Endometrial microvascular endothelial cells (primary cell): Measurements from ENCODE around the gene KLHL21. TPM values are rescaled to one million over a fixed set of nuclear protein-coding genes. Genes with fewer than 3 reads are reported as not detected.
"Not testable (repeated sequence)": the region's sequence is repeated elsewhere in the genome, so short reads cannot be mapped to it uniquely, and the experiment has no call there.

Experiments used
- in situ Hi-C: cut with HindIII; loops from 2 replicates; pipeline ENCODE4 v1.10.0; 2017; ENCODE audit warnings: low sequenced_read_pairs, low pct_unique_long_range_greater_than_20kb; ENCODE audit errors: inconsistent ontology term
- total RNA-seq: library from RNA; depleted of rRNA; stranded (reverse); fragments of >200 nt; gene quantifications from one replicate; pipeline ENCODE4 v1.2.3, GENCODE V29; 2015; ENCODE audit errors: inconsistent ontology term

KLHL21 gene
- total RNA-seq, 1 donor from 2014 or later = 47.0 TPM

DNA sequence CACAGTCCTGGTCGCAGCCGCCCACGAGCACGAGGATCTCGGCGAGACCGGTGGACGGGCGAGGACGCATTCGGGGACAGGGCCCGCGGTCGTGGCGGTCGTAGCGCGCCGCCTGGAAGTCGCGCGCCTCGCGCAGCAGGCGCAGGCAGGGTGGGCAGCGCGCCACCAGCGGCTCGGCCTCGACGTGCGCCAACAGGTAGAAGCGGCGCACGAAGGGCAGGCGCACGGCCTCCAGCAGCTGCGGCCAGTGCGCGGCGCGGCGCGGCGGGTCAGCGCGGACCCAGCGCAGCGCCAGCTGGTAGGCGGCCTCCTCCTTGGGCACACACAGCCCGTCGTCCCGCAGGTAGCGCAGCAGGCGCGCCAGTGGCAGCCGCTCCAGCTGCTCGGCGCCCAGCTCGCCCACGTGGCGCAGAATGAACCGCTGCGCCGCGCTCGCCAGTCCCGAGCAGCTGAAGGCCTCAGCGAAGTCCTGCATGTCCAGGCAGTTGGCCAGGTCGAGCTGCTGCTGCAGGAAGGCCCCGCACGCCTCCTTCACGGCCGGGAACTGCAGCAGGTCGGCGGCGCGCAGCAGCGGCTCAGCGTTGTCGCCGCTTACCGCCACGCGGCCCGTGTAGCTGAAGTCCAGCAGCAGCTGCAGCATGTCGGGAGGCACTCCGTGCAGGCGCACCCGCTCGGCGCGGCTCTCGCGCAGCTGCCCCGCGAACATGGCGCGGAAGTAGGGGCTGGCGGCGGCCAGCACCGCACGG is 573 bp downstream of the KLHL21 start:
- in situ Hi-C loops = no loop called here

GRCh38 chr1:6601049-6601922 is 1.4 kb downstream of the KLHL21 start:
- in situ Hi-C loops = no loop called here

GRCh38 chr1:6600410-6601048 is 2.1 kb downstream of the KLHL21 start:
- in situ Hi-C loops = no loop called here

- in situ Hi-C loops = not testable (repeated sequence)
Observed at GRCh38 chr1:6599991-6600390, 2.7 kb downstream of the KLHL21 start.

DNA sequence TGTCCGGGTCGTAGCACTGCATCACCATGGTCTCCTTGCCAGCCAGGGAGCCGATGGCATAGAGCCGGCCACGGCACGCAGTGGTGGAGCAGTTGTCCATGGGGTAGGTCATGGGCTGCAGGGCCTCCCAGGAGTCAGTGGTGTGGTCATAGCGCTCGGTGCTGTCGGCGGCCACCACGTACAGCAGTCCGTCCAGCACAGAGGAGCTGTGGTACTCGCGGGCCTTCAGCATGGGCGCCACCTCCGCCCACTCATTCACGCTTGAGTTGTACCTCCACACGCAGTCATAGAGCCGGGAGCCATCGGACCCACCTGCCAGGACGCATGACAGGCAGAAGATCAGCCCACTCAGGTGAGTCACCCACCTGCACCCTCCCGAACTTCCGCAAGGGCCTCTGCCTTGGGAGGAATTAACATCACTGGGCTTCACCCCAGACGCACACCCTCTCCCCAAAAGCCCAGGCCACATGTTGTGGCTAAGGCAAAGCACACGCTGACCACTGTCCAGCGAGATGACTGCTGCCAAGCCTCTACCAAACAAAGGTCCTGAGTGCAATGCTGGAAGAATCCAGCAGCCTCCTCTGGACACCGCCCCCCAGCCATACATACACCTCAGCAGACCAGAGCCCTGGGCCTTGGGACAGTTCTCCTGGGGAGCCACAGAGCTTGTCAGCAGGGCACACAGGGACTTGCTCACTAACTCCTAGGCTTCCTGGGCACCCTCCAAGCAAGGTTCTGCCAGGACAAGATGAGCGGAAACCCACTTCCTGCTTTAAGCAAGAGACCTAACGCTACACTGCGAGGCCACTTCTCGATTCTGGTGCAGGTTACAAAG is 3.3 kb downstream of the KLHL21 start:
- in situ Hi-C loops = no loop called here

GRCh38 chr1:6597777-6598131 is 4.9 kb downstream of the KLHL21 start:
- in situ Hi-C loops = no loop called here

DNA sequence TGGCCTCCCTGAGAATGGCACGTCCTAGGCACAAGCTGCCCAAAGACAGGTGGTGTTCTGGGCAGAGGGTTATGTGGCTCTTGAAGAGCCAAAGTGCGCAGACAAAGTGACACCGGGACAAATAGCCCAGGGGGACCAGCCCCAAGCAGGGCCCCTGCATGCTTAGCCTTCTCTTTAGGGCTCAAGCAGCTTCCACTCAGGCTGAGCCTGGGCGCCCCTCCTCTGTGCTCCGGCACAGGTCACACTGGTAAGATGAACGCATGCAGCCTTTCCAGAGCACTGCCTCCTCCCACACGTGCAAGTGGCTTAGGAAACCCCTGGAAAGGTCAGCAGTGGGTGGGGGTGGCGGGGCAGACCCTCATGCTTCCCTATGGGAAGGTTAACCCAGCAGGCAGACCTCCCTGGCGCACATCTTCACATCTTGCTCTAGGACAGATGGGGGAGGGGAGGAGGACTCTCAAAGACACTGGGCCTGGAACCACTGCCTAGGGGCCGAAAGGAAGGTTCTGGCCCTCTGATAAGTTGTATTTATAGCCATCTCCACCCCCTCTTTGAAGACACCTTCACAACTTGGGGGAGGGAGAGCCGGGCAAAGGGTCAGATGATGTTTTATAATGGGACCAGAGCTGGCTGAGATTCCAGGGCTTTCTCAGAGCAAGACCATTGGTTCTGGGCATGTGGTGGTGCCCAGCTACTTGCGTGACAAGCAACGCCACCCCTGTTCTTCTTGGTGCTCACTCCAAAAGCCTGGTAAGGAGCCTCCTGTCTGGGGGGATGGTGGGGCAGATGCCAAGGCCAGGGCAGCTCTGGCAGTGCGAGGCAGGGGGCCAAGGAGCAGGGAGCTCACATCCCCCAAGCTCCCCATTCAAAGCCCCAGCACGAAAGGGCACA is 5.5 kb downstream of the KLHL21 start:
- in situ Hi-C loops = no loop called here

DNA sequence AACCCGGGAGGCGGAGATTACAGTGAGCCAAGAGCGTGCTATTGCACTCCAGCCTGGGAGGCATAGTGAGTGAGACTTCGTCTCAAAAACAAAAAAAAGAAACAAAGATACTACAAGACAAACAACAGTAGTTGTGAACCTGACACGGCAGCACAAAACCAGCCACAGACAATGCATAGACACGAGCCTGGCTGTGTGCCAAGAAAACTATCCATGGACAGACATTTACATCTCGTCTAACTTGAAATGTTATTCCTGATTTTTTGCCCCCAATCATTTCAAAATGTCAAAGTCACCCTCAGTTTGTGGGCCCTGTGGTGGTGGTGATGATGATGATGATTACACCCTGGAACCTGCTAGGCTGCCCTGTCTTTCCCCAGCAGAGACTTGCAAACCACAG is 6.3 kb downstream of the KLHL21 start:
- in situ Hi-C loops = no loop called here

DNA sequence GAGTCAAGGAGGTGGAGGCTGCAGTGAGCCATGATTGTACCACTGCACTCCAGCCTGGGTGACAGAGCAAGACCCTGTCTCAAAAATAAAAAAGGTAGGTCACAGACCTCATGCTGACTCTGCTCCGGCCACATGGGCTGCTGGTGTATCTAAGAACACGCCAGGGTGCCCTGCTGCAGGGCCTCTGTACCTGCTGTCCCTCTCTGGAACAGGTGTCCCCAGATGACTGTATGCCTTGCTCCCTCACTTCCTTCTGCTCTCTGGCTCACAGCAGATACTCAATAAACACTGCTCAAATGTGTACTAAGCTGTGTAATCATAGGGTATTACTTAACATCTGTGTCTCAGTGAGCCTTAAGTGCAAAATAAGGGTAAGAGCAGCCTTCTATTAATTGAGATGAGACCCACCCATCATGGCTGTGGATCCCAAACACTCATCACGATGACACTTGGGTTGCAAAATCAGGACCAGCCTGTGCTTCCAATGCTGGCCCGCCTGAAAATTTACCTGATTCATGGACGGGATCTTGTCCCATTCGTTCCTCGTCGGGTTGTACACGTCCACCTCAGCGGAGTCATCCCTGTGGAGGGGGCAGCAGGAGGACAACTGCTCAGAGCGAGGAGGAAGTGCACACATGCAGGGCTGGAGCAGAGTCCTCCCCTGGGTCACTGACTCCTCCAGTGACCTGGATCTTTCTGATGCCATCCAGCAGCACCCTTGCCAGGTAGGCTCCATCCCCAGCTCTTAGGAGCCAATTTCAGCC is 7.5 kb downstream of the KLHL21 start:
- in situ Hi-C loops = no loop called here

GRCh38 chr1:6593810-6594209 is 8.9 kb downstream of the KLHL21 start:
- in situ Hi-C loops = no loop called here

DNA sequence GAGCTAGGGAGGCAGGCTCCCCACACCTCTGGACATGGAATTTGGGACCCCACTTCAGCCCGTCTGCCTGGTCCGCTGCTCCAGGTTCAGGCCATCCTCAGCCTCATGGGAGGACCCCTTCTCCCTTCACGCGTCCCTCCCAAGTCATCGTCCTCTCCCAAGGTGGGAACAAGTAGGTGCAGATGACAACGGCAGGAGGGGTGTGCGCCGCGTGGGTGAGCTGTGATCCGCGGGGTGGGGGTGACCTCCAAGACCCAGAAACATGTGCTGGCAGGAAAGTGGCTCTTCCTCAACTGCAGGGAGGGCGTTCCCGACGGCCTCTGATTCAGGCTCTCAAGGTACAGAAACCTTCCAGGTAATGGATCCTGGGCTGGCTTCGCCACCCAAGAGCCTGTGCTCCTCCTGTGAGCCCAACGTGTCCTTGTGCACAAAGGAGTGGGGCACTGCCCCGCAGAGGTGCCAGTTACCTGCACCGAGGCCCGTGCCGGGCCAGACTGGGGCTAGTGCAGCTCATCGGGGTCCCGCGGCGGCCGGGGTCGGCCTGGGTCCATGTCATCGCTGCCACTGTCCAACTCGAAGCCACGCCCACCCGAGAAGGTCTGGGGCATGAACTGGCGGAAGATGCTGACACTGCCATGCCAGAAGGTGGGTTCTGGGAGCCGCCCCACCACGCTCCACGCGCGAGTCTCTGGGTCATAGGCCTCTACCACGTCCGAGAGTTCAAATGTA is 9.6 kb downstream of the KLHL21 start:
- in situ Hi-C loops = no loop called here

DNA sequence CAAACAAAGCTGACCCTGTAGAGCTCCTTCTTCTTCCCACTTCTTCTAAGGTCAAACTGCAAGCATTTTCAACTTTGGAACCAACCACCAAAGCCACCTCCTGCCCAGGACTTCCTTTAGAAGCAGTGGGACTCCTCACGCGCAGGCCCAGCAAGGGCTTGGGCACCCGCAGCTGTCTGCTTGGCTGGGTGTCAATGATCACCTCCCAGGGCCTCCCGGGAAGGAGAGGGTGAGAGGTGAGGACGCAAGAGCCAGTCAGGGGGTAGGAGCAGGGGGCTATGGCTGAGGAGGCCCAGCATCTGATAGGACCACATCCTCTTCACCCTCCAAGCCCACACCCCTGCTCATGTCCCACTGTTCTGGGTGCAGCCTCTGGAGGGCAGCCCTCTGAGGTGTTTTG is 10.2 kb downstream of the KLHL21 start:
- in situ Hi-C loops = no loop called here

- in situ Hi-C loops = no loop called here
Observed at GRCh38 chr1:6591644-6592043, 11.0 kb downstream of the KLHL21 start.

GRCh38 chr1:6591222-6591621 is 11.4 kb downstream of the KLHL21 start:
- in situ Hi-C loops = no loop called here

DNA sequence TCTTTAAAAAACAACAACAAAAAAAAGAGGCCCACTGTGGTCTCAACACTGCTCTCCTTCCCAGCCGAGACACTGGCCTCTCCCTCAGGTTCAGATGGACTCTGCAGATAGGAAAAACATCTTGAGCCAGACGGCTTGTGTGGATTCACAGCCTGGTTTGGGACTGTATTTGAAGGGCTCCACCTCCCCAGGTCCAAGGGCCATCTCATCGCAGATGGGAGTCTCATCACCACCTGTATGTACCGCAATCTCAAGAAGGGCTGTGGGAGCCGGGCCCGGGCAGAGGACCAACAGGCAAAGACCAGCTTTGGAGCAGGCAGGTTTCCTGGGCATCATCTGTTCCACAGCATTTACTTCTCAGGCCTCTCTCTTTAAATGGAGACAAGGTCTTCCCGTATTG is 12.6 kb downstream of the KLHL21 start:
- in situ Hi-C loops = no loop called here

DNA sequence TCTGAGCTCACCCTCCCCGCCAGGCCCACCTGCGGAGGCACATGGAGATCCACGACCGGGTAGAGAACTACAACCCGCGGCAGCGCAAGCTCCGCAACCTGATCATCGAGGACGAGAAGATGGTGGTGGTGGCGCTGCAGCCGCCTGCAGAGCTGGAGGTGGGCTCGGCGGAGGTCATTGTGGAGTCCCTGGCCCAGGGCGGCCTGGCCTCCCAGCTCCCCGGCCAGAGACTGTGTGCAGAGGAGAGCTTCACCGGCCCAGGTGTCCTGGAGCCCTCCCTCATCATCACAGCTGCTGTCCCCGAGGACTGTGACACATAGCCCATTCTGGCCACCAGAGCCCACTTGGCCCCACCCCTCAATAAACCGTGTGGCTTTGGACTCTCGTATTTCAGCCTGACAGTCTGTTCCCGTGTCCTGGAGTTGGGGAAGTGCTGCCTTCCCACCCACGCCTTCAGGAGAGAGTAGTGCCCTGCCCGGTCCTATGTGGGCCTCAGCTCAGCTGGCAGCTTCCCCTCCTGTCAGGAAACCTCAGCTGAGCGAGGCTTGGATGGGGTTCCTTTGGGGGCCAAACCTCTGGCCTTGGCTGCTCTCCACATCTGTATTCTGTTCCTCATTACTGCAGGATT is 13.7 kb downstream of the KLHL21 start:
- in situ Hi-C loops = no loop called here
